Upper lobe of left lung (tissue), 4 donors: ENCODE measurements around the gene LUZP4.

ENCODE experiments used
- POLR2A ChIP-seq, 4 donors: fragments of 450-650 bp; IDR thresholded peaks; one replicate each; pipeline ENCODE4 v1.5.1; 2016 to 2017; ENCODE audit warnings: antibody characterized with exemption in 4 of 4, mild to moderate bottlenecking in 2 of 4
- TF ChIP-seq, protein P1 (sequence below), 6 experiments: fragments of 450-650 bp in 4 of 6; fragments of 200-600 bp in 2 of 6; sonication (generic) in 2 of 6; IDR thresholded peaks; one replicate each; pipeline ENCODE4 v1.5.1; 2016 to 2019; ENCODE audit warnings: antibody characterized with exemption in 6 of 6

DNA sequence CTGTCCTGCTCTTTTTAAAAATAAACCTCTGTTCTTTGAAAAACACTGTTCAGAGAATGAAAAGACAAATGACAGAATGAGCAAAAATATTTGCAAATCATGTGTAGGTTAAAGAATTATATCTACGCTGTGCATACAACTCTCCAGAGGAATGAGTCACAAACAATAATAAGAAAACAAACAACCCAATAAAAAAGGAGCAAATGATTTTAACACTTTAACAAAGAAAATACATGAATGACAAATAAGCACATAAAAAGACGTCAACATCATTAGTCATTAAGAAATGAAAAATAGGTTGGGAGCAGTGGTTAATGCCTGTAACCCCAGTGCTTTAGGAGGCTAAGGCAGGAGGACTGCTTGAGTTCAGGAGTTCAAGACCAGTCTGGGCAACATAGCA is 34.5 kb upstream of the LUZP4 start:
- TF ChIP-seq, protein P1, sequence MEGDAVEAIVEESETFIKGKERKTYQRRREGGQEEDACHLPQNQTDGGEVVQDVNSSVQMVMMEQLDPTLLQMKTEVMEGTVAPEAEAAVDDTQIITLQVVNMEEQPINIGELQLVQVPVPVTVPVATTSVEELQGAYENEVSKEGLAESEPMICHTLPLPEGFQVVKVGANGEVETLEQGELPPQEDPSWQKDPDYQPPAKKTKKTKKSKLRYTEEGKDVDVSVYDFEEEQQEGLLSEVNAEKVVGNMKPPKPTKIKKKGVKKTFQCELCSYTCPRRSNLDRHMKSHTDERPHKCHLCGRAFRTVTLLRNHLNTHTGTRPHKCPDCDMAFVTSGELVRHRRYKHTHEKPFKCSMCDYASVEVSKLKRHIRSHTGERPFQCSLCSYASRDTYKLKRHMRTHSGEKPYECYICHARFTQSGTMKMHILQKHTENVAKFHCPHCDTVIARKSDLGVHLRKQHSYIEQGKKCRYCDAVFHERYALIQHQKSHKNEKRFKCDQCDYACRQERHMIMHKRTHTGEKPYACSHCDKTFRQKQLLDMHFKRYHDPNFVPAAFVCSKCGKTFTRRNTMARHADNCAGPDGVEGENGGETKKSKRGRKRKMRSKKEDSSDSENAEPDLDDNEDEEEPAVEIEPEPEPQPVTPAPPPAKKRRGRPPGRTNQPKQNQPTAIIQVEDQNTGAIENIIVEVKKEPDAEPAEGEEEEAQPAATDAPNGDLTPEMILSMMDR (IDR thresholded peaks at IDR 0.05), result no peak
- TF ChIP-seq POLR2A (IDR thresholded peaks at IDR 0.05), result no peak
